ENCODE measurements around the gene CNIH4.

Gene CNIH4

GRCh38 chr1:224406216-224406615, 49.5 kb downstream of the CNIH4 start:
- Histone ChIP-seq H3K27ac (ENCODE audit: low read length) (no peak overlapping the region), H3K4me2 (ENCODE audit: low read depth, low read length) (no peak overlapping the region), H3K27me3 (replicated peaks; ENCODE audit: insufficient read depth, low read length) (no peaks in the 10 kb centered on the region), H3K4me1 (ENCODE audit: low read length) (no peaks in the 10 kb centered on the region), H4K20me1 (ENCODE audit: insufficient read depth, low read length) (0 out of 2 replicates have a peak, but pooled peaks cover 4% of the 10 kb centered on the region), H3K9me2 (replicated peaks; ENCODE audit: insufficient read depth, low read length) (no peaks in the 10 kb centered on the region), H3K4me3 (ENCODE audit: low read length) (no peak overlapping the region), H3K79me2 (ENCODE audit: low read length) (peaks cover 20% of the 10 kb centered on the region), H3K9me3 (replicated peaks; ENCODE audit: insufficient read depth, low read length) (no peaks in the 10 kb centered on the region), H2AFZ (ENCODE audit: low read length) (no peak overlapping the region), H3F3A (ENCODE audit: insufficient read depth, low read length) (0 out of 2 replicates have a peak, but pooled peaks cover 2% of the 10 kb centered on the region), H3K9ac (ENCODE audit: low read length) (no peak overlapping the region), H3K36me3 (replicated peaks; ENCODE audit: insufficient read depth, low read length) (peaks cover 16% of the 10 kb centered on the region)
- no peak for DNase-seq
- no peak for TF ChIP-seq EZH2phosphoT487 (IDR thresholded peaks at IDR 0.05; ENCODE audit: low read length)
- TF ChIP-seq EZH2 (optimal IDR thresholded peaks at IDR 0.05; ENCODE audit: low read depth, low read length), result no peak
- TF ChIP-seq CTCF (IDR thresholded peaks at IDR 0.05; ENCODE audit: low read length), result no peak

- no peak overlapping the region for H3K4me2 ChIP-seq (ENCODE audit: low read depth, low read length)
- no peaks in the 10 kb centered on the region for H3K4me1 ChIP-seq (ENCODE audit: low read length)
- no peak overlapping the region for H3K4me3 ChIP-seq (ENCODE audit: low read length)
- 0 out of 2 replicates have a peak, but pooled peaks cover 2% of the 10 kb centered on the region for H3F3A ChIP-seq (ENCODE audit: insufficient read depth, low read length)
- peaks cover 20% of the 10 kb centered on the region for H3K79me2 ChIP-seq (ENCODE audit: low read length)
- peaks cover 13% of the 10 kb centered on the region for H3K36me3 ChIP-seq (replicated peaks; ENCODE audit: insufficient read depth, low read length)
- no peaks in the 10 kb centered on the region for H3K27me3 ChIP-seq (replicated peaks; ENCODE audit: insufficient read depth, low read length)
- DNase-seq, result no peak
- no peaks in the 10 kb centered on the region for H3K9me3 ChIP-seq (replicated peaks; ENCODE audit: insufficient read depth, low read length)
- no peak overlapping the region for H3K9ac ChIP-seq (ENCODE audit: low read length)
- 0 out of 2 replicates have a peak, but pooled peaks cover 4% of the 10 kb centered on the region for H4K20me1 ChIP-seq (ENCODE audit: insufficient read depth, low read length)
- no peak overlapping the region for H2AFZ ChIP-seq (ENCODE audit: low read length)
- TF ChIP-seq EZH2phosphoT487 (IDR thresholded peaks at IDR 0.05; ENCODE audit: low read length), result no peak
- TF ChIP-seq CTCF (IDR thresholded peaks at IDR 0.05; ENCODE audit: low read length), result no peak
- no peak for TF ChIP-seq EZH2 (optimal IDR thresholded peaks at IDR 0.05; ENCODE audit: low read depth, low read length)
- H3K9me2 ChIP-seq (replicated peaks; ENCODE audit: insufficient read depth, low read length), result no peaks in the 10 kb centered on the region
- H3K27ac ChIP-seq (ENCODE audit: low read length), result no peak overlapping the region
Measured at GRCh38 chr1:224407571-224408293, 51.1 kb downstream of the CNIH4 start.

- no peak for TF ChIP-seq EZH2phosphoT487 (IDR thresholded peaks at IDR 0.05; ENCODE audit: low read length)
- TF ChIP-seq CTCF (IDR thresholded peaks at IDR 0.05; ENCODE audit: low read length), result no peak
- no peak for TF ChIP-seq EZH2 (optimal IDR thresholded peaks at IDR 0.05; ENCODE audit: low read depth, low read length)
- Histone ChIP-seq H4K20me1 (ENCODE audit: insufficient read depth, low read length) (0 out of 2 replicates have a peak, but pooled peaks cover 4% of the 10 kb centered on the region), H3K4me3 (ENCODE audit: low read length) (no peak overlapping the region), H3K36me3 (replicated peaks; ENCODE audit: insufficient read depth, low read length) (peaks cover 12% of the 10 kb centered on the region), H3K4me1 (ENCODE audit: low read length) (no peaks in the 10 kb centered on the region), H2AFZ (ENCODE audit: low read length) (no peak overlapping the region), H3K27ac (ENCODE audit: low read length) (no peak overlapping the region), H3K9ac (ENCODE audit: low read length) (no peak overlapping the region), H3K4me2 (ENCODE audit: low read depth, low read length) (no peak overlapping the region), H3K9me3 (replicated peaks; ENCODE audit: insufficient read depth, low read length) (no peaks in the 10 kb centered on the region), H3K79me2 (ENCODE audit: low read length) (peaks cover 20% of the 10 kb centered on the region), H3F3A (ENCODE audit: insufficient read depth, low read length) (0 out of 2 replicates have a peak, but pooled peaks cover 2% of the 10 kb centered on the region), H3K9me2 (replicated peaks; ENCODE audit: insufficient read depth, low read length) (no peaks in the 10 kb centered on the region), H3K27me3 (replicated peaks; ENCODE audit: insufficient read depth, low read length) (no peaks in the 10 kb centered on the region)
- DNase-seq, result no peak
Measured at GRCh38 chr1:224408294-224408590, 51.6 kb downstream of the CNIH4 start.

Measured in MM.1S (cell line).